ENCODE data around the gene RIPK1.
A peak's percentile ranks its signal among the peaks of the same experiment; 100 is the strongest.

RIPK1 gene

GRCh38 chr6:3086282-3086946 lies 18.1 kb downstream of the RIPK1 start:
- no peak for DNase-seq

- no peak for DNase-seq
Measured at GRCh38 chr6:3088446-3088845, 20.2 kb downstream of the RIPK1 start.

- no peak for DNase-seq
Measured at GRCh38 chr6:3088968-3089367, 20.7 kb downstream of the RIPK1 start.

- no peak for DNase-seq
Measured at GRCh38 chr6:3090013-3090412, 21.7 kb downstream of the RIPK1 start.

GRCh38 chr6:3094815-3095214 lies 26.5 kb downstream of the RIPK1 start:
- no peak for DNase-seq

GRCh38 chr6:3102875-3103274 lies 34.6 kb downstream of the RIPK1 start:
- DNase-seq: no peak

- no peak for DNase-seq
Measured at GRCh38 chr6:3108746-3109414, 40.6 kb downstream of the RIPK1 start.

GRCh38 chr6:3109761-3110160 lies 41.5 kb downstream of the RIPK1 start:
- DNase-seq: no peak

GRCh38 chr6:3114377-3114776 lies 46.1 kb downstream of the RIPK1 start:
- no peak for DNase-seq

- DNase-seq: no peak
Measured at GRCh38 chr6:3117912-3118352, 49.6 kb downstream of the RIPK1 start.

GRCh38 chr6:3118353-3119039 lies 50.2 kb downstream of the RIPK1 start, which contains the start of gene BPHL:
BPHL (plus strand) TSS chr6:3118711; CDS start chr6:3118741, 30 bp downstream.
- DNase-seq: peak; percentile 100

- no peak for DNase-seq
Measured at GRCh38 chr6:3119040-3119723, 50.9 kb downstream of the RIPK1 start.

- DNase-seq: no peak
Measured at GRCh38 chr6:3120765-3121089, 52.4 kb downstream of the RIPK1 start.

- no peak for DNase-seq
Measured at GRCh38 chr6:3122823-3123182, 54.5 kb downstream of the RIPK1 start.

GRCh38 chr6:3124667-3125066 lies 56.4 kb downstream of the RIPK1 start:
- DNase-seq: no peak

- no peak for DNase-seq
Measured at GRCh38 chr6:3125815-3126214, 57.5 kb downstream of the RIPK1 start.

GRCh38 chr6:3128356-3129108 lies 60.2 kb downstream of the RIPK1 start:
- DNase-seq: no peak

GRCh38 chr6:3131695-3132094 lies 63.4 kb downstream of the RIPK1 start:
- DNase-seq: no peak

GRCh38 chr6:3133515-3133914 lies 65.2 kb downstream of the RIPK1 start:
- DNase-seq: no peak

- DNase-seq: no peak
Measured at GRCh38 chr6:3135668-3136291, 67.5 kb downstream of the RIPK1 start.

- DNase-seq: no peak
Measured at GRCh38 chr6:3136292-3137011, 68.2 kb downstream of the RIPK1 start.
